Measurements from ENCODE around the gene QKI.

QKI gene

GRCh38 chr6:163490826-163491577 is 76.5 kb downstream of the QKI start:
- Histone ChIP-seq H3K36me3 (ENCODE audit: control insufficient read depth, insufficient read depth, low read length) (no peaks in the 10 kb centered on the region), H3K4me3 (ENCODE audit: insufficient read depth, low read depth, low read length, poor library complexity, severe bottlenecking) (no peak overlapping the region), H3K4me1 (ENCODE audit: control insufficient read depth, insufficient read depth, low read length, poor library complexity, severe bottlenecking) (peaks cover 9% of the 10 kb centered on the region), H3K27ac (ENCODE audit: insufficient read depth, low read length, poor library complexity, severe bottlenecking) (no peak overlapping the region), H3K9me3 (ENCODE audit: control insufficient read depth, low read length) (no peaks in the 10 kb centered on the region), H3K27me3 (replicated peaks; ENCODE audit: control insufficient read depth, insufficient read depth, low read length, poor library complexity, severe bottlenecking) (no peaks in the 10 kb centered on the region)
- no peak for DNase-seq

GRCh38 chr6:163491737-163492300 is 77.3 kb downstream of the QKI start:
- Histone ChIP-seq H3K27me3 (replicated peaks; ENCODE audit: control insufficient read depth, insufficient read depth, low read length, poor library complexity, severe bottlenecking) (no peaks in the 10 kb centered on the region), H3K4me1 (ENCODE audit: control insufficient read depth, insufficient read depth, low read length, poor library complexity, severe bottlenecking) (peaks cover 5% of the 10 kb centered on the region), H3K9me3 (ENCODE audit: control insufficient read depth, low read length) (no peaks in the 10 kb centered on the region), H3K4me3 (ENCODE audit: insufficient read depth, low read depth, low read length, poor library complexity, severe bottlenecking) (no peak overlapping the region), H3K27ac (ENCODE audit: insufficient read depth, low read length, poor library complexity, severe bottlenecking) (no peak overlapping the region), H3K36me3 (ENCODE audit: control insufficient read depth, insufficient read depth, low read length) (no peaks in the 10 kb centered on the region)
- no peak for DNase-seq

DNA sequence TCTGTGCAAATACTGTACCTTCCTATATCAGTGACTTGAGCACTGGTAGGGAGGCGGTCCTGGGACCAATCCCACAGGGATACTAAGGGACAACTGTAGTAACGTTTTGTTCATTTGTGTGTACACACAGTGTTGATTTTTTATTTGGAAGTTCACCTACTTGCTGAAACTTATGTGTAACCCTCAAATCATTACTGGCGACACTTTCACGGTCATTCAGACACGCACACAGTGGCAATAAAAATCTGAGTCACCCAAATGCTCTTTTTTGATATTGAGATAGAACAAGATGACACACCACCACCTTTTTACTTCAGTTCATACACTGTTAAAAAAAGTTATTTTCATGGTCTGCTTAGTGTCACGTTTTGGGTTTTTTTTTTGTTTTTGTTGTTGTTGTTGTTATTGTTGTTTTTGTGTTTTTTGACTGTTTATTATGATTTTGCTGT is 79.8 kb downstream of the QKI start:
- no peaks in the 10 kb centered on the region for H3K36me3 ChIP-seq (ENCODE audit: control insufficient read depth, insufficient read depth, low read length)
- H3K27me3 ChIP-seq (replicated peaks; ENCODE audit: control insufficient read depth, insufficient read depth, low read length, poor library complexity, severe bottlenecking), result no peaks in the 10 kb centered on the region
- DNase-seq, result no peak
- no peaks in the 10 kb centered on the region for H3K9me3 ChIP-seq (ENCODE audit: control insufficient read depth, low read length)
- peaks cover 5% of the 10 kb centered on the region for H3K4me1 ChIP-seq (ENCODE audit: control insufficient read depth, insufficient read depth, low read length, poor library complexity, severe bottlenecking)
- no peak overlapping the region for H3K27ac ChIP-seq (ENCODE audit: insufficient read depth, low read length, poor library complexity, severe bottlenecking)
- H3K4me3 ChIP-seq (ENCODE audit: insufficient read depth, low read depth, low read length, poor library complexity, severe bottlenecking), result no peak overlapping the region

GRCh38 chr6:163496205-163496604 is 81.7 kb downstream of the QKI start:
- H3K9me3 ChIP-seq (ENCODE audit: control insufficient read depth, low read length), result no peaks in the 10 kb centered on the region
- no peak for DNase-seq
- H3K4me1 ChIP-seq (ENCODE audit: control insufficient read depth, insufficient read depth, low read length, poor library complexity, severe bottlenecking), result no peaks in the 10 kb centered on the region
- H3K36me3 ChIP-seq (ENCODE audit: control insufficient read depth, insufficient read depth, low read length), result no peaks in the 10 kb centered on the region
- no peaks in the 10 kb centered on the region for H3K27me3 ChIP-seq (replicated peaks; ENCODE audit: control insufficient read depth, insufficient read depth, low read length, poor library complexity, severe bottlenecking)
- no peak overlapping the region for H3K4me3 ChIP-seq (ENCODE audit: insufficient read depth, low read depth, low read length, poor library complexity, severe bottlenecking)
- no peak overlapping the region for H3K27ac ChIP-seq (ENCODE audit: insufficient read depth, low read length, poor library complexity, severe bottlenecking)

GRCh38 chr6:163500105-163500504 is 85.6 kb downstream of the QKI start:
- Histone ChIP-seq H3K9me3 (ENCODE audit: control insufficient read depth, low read length) (no peaks in the 10 kb centered on the region), H3K36me3 (ENCODE audit: control insufficient read depth, insufficient read depth, low read length) (no peaks in the 10 kb centered on the region), H3K27me3 (replicated peaks; ENCODE audit: control insufficient read depth, insufficient read depth, low read length, poor library complexity, severe bottlenecking) (no peaks in the 10 kb centered on the region), H3K27ac (ENCODE audit: insufficient read depth, low read length, poor library complexity, severe bottlenecking) (no peak overlapping the region), H3K4me3 (ENCODE audit: insufficient read depth, low read depth, low read length, poor library complexity, severe bottlenecking) (no peak overlapping the region), H3K4me1 (ENCODE audit: control insufficient read depth, insufficient read depth, low read length, poor library complexity, severe bottlenecking) (no peaks in the 10 kb centered on the region)
- no peak for DNase-seq

DNA sequence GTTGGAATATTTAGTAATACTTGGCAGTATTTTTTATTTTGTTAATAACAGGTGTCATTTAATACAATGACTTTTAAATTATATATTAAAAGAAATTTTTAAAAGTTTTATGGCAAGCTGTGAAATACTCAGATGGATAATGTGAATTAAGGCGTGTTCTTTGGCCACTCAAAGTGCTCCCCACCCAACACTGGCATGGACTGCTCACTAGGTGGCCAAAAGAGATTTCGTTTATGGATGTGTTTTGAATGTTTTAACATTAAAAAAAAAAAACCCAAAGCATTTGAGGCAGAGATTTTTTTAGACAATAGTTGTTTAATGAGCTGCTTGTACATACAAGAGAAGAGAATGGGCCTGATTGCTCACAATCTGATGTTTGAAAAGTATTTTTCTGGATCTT is 86.5 kb downstream of the QKI start:
- Histone ChIP-seq H3K27ac (ENCODE audit: insufficient read depth, low read length, poor library complexity, severe bottlenecking) (no peak overlapping the region), H3K4me3 (ENCODE audit: insufficient read depth, low read depth, low read length, poor library complexity, severe bottlenecking) (no peak overlapping the region), H3K27me3 (replicated peaks; ENCODE audit: control insufficient read depth, insufficient read depth, low read length, poor library complexity, severe bottlenecking) (no peaks in the 10 kb centered on the region), H3K4me1 (ENCODE audit: control insufficient read depth, insufficient read depth, low read length, poor library complexity, severe bottlenecking) (no peaks in the 10 kb centered on the region), H3K36me3 (ENCODE audit: control insufficient read depth, insufficient read depth, low read length) (no peaks in the 10 kb centered on the region), H3K9me3 (ENCODE audit: control insufficient read depth, low read length) (no peaks in the 10 kb centered on the region)
- DNase-seq, result no peak

DNA sequence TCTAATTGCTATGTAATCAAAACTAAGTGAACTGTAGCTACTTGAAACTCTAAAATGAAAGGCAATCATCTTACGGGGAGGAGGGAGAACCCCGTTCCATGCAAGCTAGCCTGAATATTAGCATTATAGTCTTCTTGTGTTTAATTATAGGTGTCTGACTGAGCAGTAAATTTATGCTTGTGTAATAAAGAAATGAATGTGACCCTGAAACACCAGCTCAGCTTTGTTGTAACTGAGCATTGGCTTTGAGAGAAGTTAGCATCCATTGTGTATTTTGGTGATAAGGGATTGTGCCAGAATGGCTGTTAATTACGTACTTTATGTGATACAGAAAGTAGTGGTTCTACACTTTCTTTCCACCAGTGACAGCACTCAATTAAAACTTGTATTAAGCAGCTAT is 86.9 kb downstream of the QKI start:
- H3K36me3 ChIP-seq (ENCODE audit: control insufficient read depth, insufficient read depth, low read length), result no peaks in the 10 kb centered on the region
- no peak for DNase-seq
- H3K27me3 ChIP-seq (replicated peaks; ENCODE audit: control insufficient read depth, insufficient read depth, low read length, poor library complexity, severe bottlenecking), result no peaks in the 10 kb centered on the region
- no peak overlapping the region for H3K27ac ChIP-seq (ENCODE audit: insufficient read depth, low read length, poor library complexity, severe bottlenecking)
- no peak overlapping the region for H3K4me3 ChIP-seq (ENCODE audit: insufficient read depth, low read depth, low read length, poor library complexity, severe bottlenecking)
- H3K4me1 ChIP-seq (ENCODE audit: control insufficient read depth, insufficient read depth, low read length, poor library complexity, severe bottlenecking), result no peaks in the 10 kb centered on the region
- H3K9me3 ChIP-seq (ENCODE audit: control insufficient read depth, low read length), result no peaks in the 10 kb centered on the region

- no peak for DNase-seq
- Histone ChIP-seq H3K4me3 (ENCODE audit: insufficient read depth, low read depth, low read length, poor library complexity, severe bottlenecking) (no peak overlapping the region), H3K27ac (ENCODE audit: insufficient read depth, low read length, poor library complexity, severe bottlenecking) (no peak overlapping the region), H3K36me3 (ENCODE audit: control insufficient read depth, insufficient read depth, low read length) (no peaks in the 10 kb centered on the region), H3K9me3 (ENCODE audit: control insufficient read depth, low read length) (peaks cover 7% of the 10 kb centered on the region), H3K4me1 (ENCODE audit: control insufficient read depth, insufficient read depth, low read length, poor library complexity, severe bottlenecking) (no peaks in the 10 kb centered on the region), H3K27me3 (replicated peaks; ENCODE audit: control insufficient read depth, insufficient read depth, low read length, poor library complexity, severe bottlenecking) (no peaks in the 10 kb centered on the region)
These were observed 90.6 kb downstream of the QKI start for GRCh38 chr6:163504984-163505640.

DNA sequence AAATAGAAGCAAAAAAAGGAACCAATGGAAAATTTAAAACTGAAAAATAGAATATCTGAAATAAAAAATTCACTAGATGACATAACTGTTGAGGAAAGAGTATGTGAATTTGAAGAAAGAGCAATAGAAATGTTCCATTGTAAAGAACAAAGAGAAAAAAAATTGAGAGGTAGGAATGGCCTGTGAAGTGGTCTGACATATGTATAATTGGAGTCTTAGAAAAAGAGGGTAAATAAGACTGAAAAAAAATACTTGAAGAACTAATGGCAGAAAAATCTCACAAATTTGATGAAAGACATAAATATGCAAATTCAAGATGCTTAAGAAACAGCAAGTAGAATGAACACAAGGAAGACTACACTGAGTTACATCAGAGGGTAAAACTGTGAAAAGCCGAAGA is 93.4 kb downstream of the QKI start:
- Histone ChIP-seq H3K4me1 (ENCODE audit: control insufficient read depth, insufficient read depth, low read length, poor library complexity, severe bottlenecking) (no peaks in the 10 kb centered on the region), H3K36me3 (ENCODE audit: control insufficient read depth, insufficient read depth, low read length) (no peaks in the 10 kb centered on the region), H3K27ac (ENCODE audit: insufficient read depth, low read length, poor library complexity, severe bottlenecking) (no peak overlapping the region), H3K4me3 (ENCODE audit: insufficient read depth, low read depth, low read length, poor library complexity, severe bottlenecking) (no peak overlapping the region), H3K9me3 (ENCODE audit: control insufficient read depth, low read length) (peaks cover 7% of the 10 kb centered on the region), H3K27me3 (replicated peaks; ENCODE audit: control insufficient read depth, insufficient read depth, low read length, poor library complexity, severe bottlenecking) (no peaks in the 10 kb centered on the region)
- no peak for DNase-seq

GRCh38 chr6:163513003-163513402 is 98.5 kb downstream of the QKI start:
- no peaks in the 10 kb centered on the region for H3K4me1 ChIP-seq (ENCODE audit: control insufficient read depth, insufficient read depth, low read length, poor library complexity, severe bottlenecking)
- DNase-seq, result no peak
- H3K27me3 ChIP-seq (replicated peaks; ENCODE audit: control insufficient read depth, insufficient read depth, low read length, poor library complexity, severe bottlenecking), result no peaks in the 10 kb centered on the region
- H3K27ac ChIP-seq (ENCODE audit: insufficient read depth, low read length, poor library complexity, severe bottlenecking), result no peak overlapping the region
- no peaks in the 10 kb centered on the region for H3K9me3 ChIP-seq (ENCODE audit: control insufficient read depth, low read length)
- H3K4me3 ChIP-seq (ENCODE audit: insufficient read depth, low read depth, low read length, poor library complexity, severe bottlenecking), result no peak overlapping the region
- H3K36me3 ChIP-seq (ENCODE audit: control insufficient read depth, insufficient read depth, low read length), result no peaks in the 10 kb centered on the region
